C4-2B (cell line): Measurements from ENCODE around the gene LTF.

Source experiments
- H3K27ac ChIP-seq: fragments of 450-650 bp; 2 replicates; pipeline ENCODE4 v1.5.1; 2017
- CTCF ChIP-seq: fragments of 450-650 bp; conservative IDR thresholded peaks from 2 replicates; pipeline ENCODE4 v1.5.1; 2017; ENCODE audit warnings: mild to moderate bottlenecking
- ZFX ChIP-seq: fragments of 450-650 bp; IDR thresholded peaks from 2 replicates; pipeline ENCODE4 v1.6.1; 2017

LTF gene

DNA sequence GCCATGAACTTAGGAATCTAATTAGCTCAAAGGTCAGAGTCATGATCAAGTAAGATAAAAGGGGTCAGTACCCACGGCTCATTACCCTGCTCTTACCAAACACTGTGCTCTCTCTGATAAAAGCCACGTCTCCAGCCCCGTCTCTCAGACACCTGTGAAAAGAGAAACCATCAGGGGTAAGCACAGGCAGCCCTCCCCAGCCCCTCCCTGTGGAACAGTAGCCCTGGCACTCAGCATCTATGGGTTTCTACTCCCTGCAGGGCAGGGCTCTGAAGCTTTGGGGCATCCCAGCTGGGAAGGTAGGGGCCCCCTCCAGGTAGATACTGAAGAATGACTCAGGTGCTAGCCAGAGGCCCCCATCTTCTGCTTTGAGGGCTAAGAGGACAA, 10.5 kb downstream of the LTF start:
- TF ChIP-seq CTCF = no peak
- no peak for TF ChIP-seq ZFX
- no peak overlapping the region for H3K27ac ChIP-seq

GRCh38 chr3:46453526-46454208, 11.0 kb downstream of the LTF start:
- TF ChIP-seq ZFX (no peak), CTCF (no peak)
- H3K27ac ChIP-seq = no peak overlapping the region

DNA sequence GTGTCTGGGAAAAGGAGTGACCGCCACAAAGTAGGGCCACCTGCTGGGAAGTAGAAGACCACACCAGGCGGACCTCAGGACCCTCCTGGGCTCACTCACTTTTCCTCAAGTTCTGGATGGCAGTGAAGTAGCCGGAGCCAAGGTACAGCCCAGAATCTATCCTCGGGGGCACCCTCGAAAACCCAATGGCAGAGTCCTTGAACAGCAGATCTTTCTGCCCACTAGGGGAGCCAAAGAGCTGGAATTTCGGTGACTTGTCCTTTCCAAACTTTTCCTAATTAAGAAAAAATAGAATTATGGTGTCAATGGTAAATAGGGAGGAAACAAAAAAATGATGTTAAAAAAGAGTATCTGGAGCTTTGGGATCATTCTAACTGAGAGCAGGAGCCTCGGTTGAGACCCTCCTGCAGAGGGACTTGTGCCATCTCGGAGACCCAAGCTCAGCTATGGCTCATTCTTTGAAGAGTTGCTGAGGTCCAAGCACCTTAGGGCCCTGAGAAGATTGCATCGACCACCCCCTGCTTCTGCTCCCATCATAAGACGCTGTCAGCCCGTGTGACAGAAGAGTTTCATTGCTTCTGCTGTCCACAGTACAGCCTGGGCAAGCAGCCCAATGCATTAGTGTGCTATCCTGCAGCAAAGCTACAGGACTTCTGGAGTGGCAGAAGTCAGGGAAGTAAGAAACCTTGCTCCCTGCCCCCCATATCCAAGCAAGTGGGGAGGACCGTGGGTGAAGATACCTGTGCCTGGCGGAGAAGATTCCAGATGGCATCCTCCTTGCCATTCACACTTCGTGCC, 14.8 kb downstream of the LTF start:
- TF ChIP-seq ZFX = no peak
- TF ChIP-seq CTCF = peak; percentile 83

GRCh38 chr3:46448721-46449120, 16.0 kb downstream of the LTF start:
- TF ChIP-seq CTCF (no peak), ZFX (no peak)
- H3K27ac ChIP-seq = no peak overlapping the region

More for the DNA sequence above, 14.8 kb downstream of the LTF start:
- H3K27ac ChIP-seq = no peak overlapping the region

GRCh38 chr3:46447228-46447985, 17.3 kb downstream of the LTF start:
- H3K27ac ChIP-seq = no peak overlapping the region
- TF ChIP-seq ZFX = no peak
- no peak for TF ChIP-seq CTCF

GRCh38 chr3:46442576-46443530, 21.9 kb downstream of the LTF start:
- no peak for TF ChIP-seq ZFX
- TF ChIP-seq CTCF = peak; percentile 56
- no peak overlapping the region for H3K27ac ChIP-seq
